ENCODE data around the gene FGFR3. TPM values are rescaled to one million over a fixed set of nuclear protein-coding genes. Genes with fewer than 3 reads are reported as not detected.

Gene FGFR3
- polyA plus RNA-seq, 1 donor from 2014 or later: 0.48 TPM

DNA sequence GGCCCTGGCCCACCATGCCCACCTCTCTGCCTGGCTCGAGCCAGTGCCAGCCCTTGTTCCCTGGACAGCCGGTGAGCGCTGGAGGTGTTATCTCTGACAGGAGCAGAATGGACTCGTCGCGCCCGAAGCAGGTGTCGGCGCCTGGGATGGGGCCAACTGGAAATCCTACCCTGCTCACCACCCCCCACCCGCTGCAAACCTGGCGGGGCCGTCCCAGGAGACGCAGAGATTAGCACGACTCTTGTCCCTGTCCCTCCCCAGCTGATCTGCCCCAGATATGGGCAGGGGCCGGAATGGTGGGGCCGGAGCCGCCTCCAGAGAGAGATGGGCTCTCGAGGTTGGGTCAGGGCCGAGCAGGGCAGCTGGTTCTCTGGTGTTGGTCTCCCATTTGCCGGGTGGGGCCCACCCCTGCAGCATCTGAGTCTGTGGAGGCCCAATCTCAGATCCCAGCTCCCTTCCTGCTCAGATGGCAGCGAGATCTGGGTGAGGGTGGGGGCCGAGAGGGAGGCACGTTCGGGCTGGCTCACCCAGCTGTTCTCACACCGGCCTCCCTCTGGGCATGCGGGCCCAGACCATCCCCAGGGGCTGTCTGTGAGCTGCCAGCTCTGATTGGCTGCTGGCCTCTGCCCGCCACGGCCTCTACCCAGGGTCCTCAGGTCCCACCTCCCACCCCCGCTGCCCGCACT is 20.1 kb upstream of the FGFR3 start:
- Histone ChIP-seq H3K4me3 (ENCODE audit: low read length) (no peak overlapping the region), H2AFZ (ENCODE audit: low read depth, low read length) (no peak overlapping the region), H3K4me2 (ENCODE audit: low read length) (no peak overlapping the region), H3K36me3 (ENCODE audit: insufficient read depth, low read length) (no peaks in the 10 kb centered on the region), H3K9me2 (ENCODE audit: insufficient read depth, low read length) (no peaks in the 10 kb centered on the region), H4K20me1 (ENCODE audit: insufficient read depth) (no peaks in the 10 kb centered on the region), H3K27me3 (ENCODE audit: insufficient read depth, low read depth, low read length) (peaks cover 9% of the 10 kb centered on the region), H3F3A (ENCODE audit: insufficient read depth, low read length, poor library complexity, severe bottlenecking) (no peaks in the 10 kb centered on the region), H3K9me3 (ENCODE audit: low read length) (no peaks in the 10 kb centered on the region), H3K9ac (ENCODE audit: low read length) (no peak overlapping the region), H3K79me2 (replicated peaks; ENCODE audit: insufficient read depth, low read length) (no peaks in the 10 kb centered on the region), H3K27ac (ENCODE audit: low read length) (no peak overlapping the region)
- TF ChIP-seq TAF1 (IDR thresholded peaks at IDR 0.05; ENCODE audit: low read depth): no peak
- TF ChIP-seq EP300 (conservative IDR thresholded peaks at IDR 0.05; ENCODE audit: poor library complexity, severe bottlenecking): no peak
- TF ChIP-seq EZH2 (IDR thresholded peaks at IDR 0.05; ENCODE audit: borderline replicate concordance, insufficient read depth, low read length, poor library complexity, severe bottlenecking): no peak
- TF ChIP-seq SMC3 (conservative IDR thresholded peaks at IDR 0.05; ENCODE audit: poor library complexity): no peak
- no peak for TF ChIP-seq POLR2AphosphoS5 (IDR thresholded peaks at IDR 0.05)
- no peak for TF ChIP-seq MXI1 (conservative IDR thresholded peaks at IDR 0.05; ENCODE audit: poor library complexity, severe bottlenecking)
- TF ChIP-seq, protein P1, sequence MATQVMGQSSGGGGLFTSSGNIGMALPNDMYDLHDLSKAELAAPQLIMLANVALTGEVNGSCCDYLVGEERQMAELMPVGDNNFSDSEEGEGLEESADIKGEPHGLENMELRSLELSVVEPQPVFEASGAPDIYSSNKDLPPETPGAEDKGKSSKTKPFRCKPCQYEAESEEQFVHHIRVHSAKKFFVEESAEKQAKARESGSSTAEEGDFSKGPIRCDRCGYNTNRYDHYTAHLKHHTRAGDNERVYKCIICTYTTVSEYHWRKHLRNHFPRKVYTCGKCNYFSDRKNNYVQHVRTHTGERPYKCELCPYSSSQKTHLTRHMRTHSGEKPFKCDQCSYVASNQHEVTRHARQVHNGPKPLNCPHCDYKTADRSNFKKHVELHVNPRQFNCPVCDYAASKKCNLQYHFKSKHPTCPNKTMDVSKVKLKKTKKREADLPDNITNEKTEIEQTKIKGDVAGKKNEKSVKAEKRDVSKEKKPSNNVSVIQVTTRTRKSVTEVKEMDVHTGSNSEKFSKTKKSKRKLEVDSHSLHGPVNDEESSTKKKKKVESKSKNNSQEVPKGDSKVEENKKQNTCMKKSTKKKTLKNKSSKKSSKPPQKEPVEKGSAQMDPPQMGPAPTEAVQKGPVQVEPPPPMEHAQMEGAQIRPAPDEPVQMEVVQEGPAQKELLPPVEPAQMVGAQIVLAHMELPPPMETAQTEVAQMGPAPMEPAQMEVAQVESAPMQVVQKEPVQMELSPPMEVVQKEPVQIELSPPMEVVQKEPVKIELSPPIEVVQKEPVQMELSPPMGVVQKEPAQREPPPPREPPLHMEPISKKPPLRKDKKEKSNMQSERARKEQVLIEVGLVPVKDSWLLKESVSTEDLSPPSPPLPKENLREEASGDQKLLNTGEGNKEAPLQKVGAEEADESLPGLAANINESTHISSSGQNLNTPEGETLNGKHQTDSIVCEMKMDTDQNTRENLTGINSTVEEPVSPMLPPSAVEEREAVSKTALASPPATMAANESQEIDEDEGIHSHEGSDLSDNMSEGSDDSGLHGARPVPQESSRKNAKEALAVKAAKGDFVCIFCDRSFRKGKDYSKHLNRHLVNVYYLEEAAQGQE (IDR thresholded peaks at IDR 0.05; ENCODE audit: borderline replicate concordance): no peak
- no peak for TF ChIP-seq RAD21 (conservative IDR thresholded peaks at IDR 0.05)
- TF ChIP-seq, protein P2, sequence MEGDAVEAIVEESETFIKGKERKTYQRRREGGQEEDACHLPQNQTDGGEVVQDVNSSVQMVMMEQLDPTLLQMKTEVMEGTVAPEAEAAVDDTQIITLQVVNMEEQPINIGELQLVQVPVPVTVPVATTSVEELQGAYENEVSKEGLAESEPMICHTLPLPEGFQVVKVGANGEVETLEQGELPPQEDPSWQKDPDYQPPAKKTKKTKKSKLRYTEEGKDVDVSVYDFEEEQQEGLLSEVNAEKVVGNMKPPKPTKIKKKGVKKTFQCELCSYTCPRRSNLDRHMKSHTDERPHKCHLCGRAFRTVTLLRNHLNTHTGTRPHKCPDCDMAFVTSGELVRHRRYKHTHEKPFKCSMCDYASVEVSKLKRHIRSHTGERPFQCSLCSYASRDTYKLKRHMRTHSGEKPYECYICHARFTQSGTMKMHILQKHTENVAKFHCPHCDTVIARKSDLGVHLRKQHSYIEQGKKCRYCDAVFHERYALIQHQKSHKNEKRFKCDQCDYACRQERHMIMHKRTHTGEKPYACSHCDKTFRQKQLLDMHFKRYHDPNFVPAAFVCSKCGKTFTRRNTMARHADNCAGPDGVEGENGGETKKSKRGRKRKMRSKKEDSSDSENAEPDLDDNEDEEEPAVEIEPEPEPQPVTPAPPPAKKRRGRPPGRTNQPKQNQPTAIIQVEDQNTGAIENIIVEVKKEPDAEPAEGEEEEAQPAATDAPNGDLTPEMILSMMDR (IDR thresholded peaks at IDR 0.05; ENCODE audit: poor library complexity, severe bottlenecking): no peak

DNA sequence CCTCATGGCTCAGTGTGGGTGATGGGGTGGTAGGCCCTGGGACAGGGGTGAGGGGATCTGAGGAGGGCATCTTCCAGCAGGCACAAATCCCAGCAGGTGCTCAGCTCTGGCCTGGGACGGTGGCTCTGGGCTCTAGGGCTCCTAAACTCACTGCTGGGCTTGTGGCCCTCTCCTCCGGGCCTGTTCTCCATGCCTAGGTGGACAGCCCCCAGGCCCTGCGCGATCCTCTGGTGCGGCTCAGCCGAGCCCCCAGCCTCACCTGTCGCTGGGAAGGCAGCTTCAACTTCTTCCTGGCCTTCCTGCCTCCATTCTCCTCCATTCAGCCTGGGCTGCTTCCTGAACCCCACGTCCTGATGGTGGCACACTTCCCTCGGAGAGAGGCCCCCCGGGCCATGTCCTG is 19.3 kb upstream of the FGFR3 start:
- Histone ChIP-seq H3K9me3 (ENCODE audit: low read length) (no peaks in the 10 kb centered on the region), H3F3A (ENCODE audit: insufficient read depth, low read length, poor library complexity, severe bottlenecking) (no peaks in the 10 kb centered on the region), H3K9me2 (ENCODE audit: insufficient read depth, low read length) (no peaks in the 10 kb centered on the region), H3K27me3 (ENCODE audit: insufficient read depth, low read depth, low read length) (peaks cover 4% of the 10 kb centered on the region), H2AFZ (ENCODE audit: low read depth, low read length) (no peak overlapping the region), H3K9ac (ENCODE audit: low read length) (no peak overlapping the region), H3K4me2 (ENCODE audit: low read length) (no peak overlapping the region), H3K4me3 (ENCODE audit: low read length) (no peak overlapping the region), H4K20me1 (ENCODE audit: insufficient read depth) (no peaks in the 10 kb centered on the region), H3K27ac (ENCODE audit: low read length) (no peak overlapping the region), H3K36me3 (ENCODE audit: insufficient read depth, low read length) (no peaks in the 10 kb centered on the region), H3K79me2 (replicated peaks; ENCODE audit: insufficient read depth, low read length) (no peaks in the 10 kb centered on the region)
- TF ChIP-seq RAD21 (conservative IDR thresholded peaks at IDR 0.05): no peak
- TF ChIP-seq POLR2AphosphoS5 (IDR thresholded peaks at IDR 0.05): no peak
- no peak for TF ChIP-seq EP300 (conservative IDR thresholded peaks at IDR 0.05; ENCODE audit: poor library complexity, severe bottlenecking)
- no peak for TF ChIP-seq SMC3 (conservative IDR thresholded peaks at IDR 0.05; ENCODE audit: poor library complexity)
- TF ChIP-seq MXI1 (conservative IDR thresholded peaks at IDR 0.05; ENCODE audit: poor library complexity, severe bottlenecking): no peak
- TF ChIP-seq, protein P2 (IDR thresholded peaks at IDR 0.05; ENCODE audit: poor library complexity, severe bottlenecking): no peak
